ENCODE data around the gene TSPAN14.
"Not testable (repeated sequence)": the region's sequence is repeated elsewhere in the genome, so short reads cannot be mapped to it uniquely, and the experiment has no call there.

GRCh38 chr10:80534646-80535045 lies 80.5 kb downstream of the TSPAN14 start:
- TF ChIP-seq POLR2A, CTCF (IDR thresholded peaks at IDR 0.05): not testable (repeated sequence)
